CD4-positive, alpha-beta T cell treated with Interleukin-6 for 4 hours (primary cell): Measurements from ENCODE around the gene CRAMP1.
"Not testable (repeated sequence)": the region's sequence is repeated elsewhere in the genome, so short reads cannot be mapped to it uniquely, and the experiment has no call there.

Experiments
- DNase-seq: peaks from one replicate; pipeline ENCODE4 v3.0.0-alpha.2; 2020; ENCODE audit warnings: mixed read lengths

CRAMP1 gene

GRCh38 chr16:1612320-1613111 is at the start of gene CRAMP1:
Gene CRAMP1 (plus strand): TSS chr16:1612360. CDS start chr16:1614640, 2,280 bp downstream.
- no peak for DNase-seq

GRCh38 chr16:1563786-1564185 is 48.4 kb upstream of the CRAMP1 start:
- DNase-seq = no peak

GRCh38 chr16:1564325-1564724 is 47.8 kb upstream of the CRAMP1 start:
- peak; percentile 30 for DNase-seq

- DNase-seq = no peak
Measured at GRCh38 chr16:1565083-1565805, 46.9 kb upstream of the CRAMP1 start.

DNA sequence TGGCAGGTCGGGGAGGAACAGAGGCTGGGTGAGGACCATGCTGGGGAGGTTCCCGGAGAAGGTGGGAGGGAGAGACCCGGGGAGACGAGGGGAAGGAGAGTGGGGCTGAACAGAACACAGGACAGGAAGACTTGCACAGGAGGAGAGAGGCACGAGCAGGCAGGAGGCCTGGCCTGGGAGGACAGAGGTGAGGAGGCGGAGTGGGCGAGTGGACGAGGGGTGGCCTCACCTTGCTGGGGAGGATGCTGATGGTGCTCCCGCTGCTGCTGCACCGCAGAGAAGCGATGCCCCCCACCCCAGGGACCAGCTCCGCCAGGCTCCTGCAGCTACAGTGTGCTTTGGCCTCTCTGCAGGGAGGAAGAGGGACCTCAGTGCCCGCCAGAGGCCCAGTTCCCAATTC is 44.2 kb upstream of the CRAMP1 start:
- no peak for DNase-seq

- no peak for DNase-seq
Measured at GRCh38 chr16:1571012-1571671, 41.0 kb upstream of the CRAMP1 start.

- no peak for DNase-seq
Measured at GRCh38 chr16:1572673-1573072, 39.5 kb upstream of the CRAMP1 start.

GRCh38 chr16:1573301-1573700 is 38.9 kb upstream of the CRAMP1 start:
- no peak for DNase-seq

DNA sequence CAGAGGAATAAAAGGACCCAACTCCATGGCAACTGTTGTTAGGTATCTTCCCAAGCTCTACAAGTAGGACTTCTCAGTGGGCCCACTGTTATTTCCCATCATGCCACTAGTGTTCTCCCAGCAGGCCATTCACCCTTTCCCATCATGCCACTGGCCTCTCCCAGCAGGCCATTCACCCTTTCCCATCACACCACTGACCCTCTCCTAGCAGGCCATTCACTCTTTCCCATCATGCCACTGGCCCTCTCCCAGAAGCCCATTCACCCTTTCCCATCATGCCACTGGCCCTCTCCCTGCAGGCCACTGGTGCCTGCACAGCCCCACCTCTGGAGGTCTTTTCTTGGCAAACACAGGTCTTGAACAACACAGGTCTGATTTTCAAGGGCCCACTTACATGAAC is 36.6 kb upstream of the CRAMP1 start:
- DNase-seq = no peak

GRCh38 chr16:1579214-1579613 is 32.9 kb upstream of the CRAMP1 start:
- peak; percentile 31 for DNase-seq

DNA sequence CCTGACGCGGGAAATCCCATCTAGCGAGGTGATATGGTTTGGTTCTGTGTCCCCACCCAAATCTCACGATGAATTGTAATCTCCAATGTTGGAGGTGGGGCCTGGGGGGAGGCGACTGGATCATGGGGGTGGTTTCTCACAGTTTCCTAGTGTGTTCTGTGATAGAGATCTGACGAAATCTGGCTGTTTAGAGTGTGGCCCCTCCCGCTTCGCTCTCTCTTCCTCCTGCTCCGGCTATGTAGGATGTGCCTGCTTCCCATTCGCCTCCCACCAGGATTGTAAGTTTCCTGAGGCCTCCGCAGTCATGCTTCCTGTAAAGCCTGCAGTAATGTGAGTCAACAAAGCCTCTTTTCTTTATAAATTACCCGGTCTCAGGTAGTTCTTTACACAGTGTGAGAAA is 31.9 kb upstream of the CRAMP1 start:
- no peak for DNase-seq

DNA sequence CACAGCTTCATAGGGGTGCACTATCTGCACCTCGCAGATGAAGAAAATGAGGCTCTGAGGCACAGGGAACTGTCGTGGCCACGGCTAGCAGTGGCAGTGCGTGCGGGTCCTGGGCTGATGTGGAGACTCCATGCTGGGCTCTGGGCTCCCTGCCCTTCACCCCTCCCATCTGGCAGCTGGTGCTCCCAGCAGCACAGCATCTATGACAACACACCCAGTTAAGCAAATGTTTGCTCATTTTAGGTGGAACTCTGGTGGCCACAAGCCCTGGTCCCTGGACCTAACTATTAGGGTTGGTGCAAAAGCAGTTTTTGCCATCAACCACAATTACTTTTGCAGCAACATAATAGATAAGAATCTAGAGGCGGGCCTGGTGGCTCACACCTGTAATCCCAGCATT is 31.2 kb upstream of the CRAMP1 start:
- no peak for DNase-seq

DNA sequence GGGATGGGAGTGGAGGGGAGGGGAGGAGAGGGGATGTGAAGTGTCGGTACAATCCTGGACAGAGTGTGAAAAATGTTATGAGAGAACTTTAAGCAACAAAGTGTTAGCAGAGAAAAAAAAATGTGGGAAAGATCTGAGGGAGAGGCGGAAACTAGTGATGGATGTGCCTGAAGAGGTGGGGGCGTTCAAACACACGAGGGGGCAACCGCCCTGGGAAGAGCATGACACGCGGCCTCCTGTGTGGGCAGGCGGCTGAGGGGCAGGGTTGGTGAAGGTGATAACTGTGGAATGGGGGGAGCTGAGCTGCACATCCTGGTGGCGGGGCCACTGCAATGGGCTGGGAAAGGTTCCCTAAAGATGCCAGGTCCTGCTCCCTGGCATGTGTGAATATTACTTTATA is 30.4 kb upstream of the CRAMP1 start:
- no peak for DNase-seq

DNA sequence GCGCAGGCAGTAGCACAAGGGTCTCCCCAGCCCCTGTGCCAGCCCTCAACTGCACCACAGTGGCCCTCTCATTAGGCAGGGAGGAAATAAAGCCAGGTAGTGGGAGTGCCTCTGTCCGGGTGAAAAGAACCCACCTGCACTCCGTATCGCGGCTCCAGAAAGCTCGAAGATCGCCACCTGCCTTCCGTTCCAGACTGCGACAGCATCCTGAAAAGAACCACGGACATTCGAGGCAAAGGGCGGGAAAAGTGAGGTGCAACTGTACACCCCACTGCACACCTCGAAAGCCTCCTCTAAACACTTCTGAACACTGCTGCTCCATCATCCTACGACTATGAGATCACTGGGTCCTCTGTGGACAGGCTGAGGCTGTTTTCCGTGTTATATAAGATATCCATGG is 29.0 kb upstream of the CRAMP1 start:
- DNase-seq = no peak

- DNase-seq = no peak
Measured at GRCh38 chr16:1584926-1585484, 27.2 kb upstream of the CRAMP1 start.

DNA sequence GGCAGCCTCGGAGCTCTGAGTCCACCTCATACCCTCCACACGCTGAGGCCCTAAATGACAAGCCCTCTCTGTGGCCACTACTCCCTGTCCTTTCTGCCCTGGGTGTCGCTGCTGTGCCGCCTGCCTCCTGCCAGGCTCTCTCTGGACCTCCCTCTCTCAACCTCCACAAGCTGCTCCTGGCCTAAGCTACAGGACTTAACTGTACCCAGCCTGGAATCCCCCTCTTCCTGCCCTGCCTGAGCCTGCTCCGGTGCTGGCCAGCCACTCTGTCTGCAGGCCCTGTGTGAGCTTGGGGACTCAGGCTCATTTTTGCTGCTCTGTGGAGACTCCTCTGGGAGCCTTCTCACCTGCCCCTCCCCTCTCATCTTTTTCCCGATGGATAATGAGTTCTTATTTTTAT is 21.8 kb upstream of the CRAMP1 start:
- DNase-seq = no peak

DNA sequence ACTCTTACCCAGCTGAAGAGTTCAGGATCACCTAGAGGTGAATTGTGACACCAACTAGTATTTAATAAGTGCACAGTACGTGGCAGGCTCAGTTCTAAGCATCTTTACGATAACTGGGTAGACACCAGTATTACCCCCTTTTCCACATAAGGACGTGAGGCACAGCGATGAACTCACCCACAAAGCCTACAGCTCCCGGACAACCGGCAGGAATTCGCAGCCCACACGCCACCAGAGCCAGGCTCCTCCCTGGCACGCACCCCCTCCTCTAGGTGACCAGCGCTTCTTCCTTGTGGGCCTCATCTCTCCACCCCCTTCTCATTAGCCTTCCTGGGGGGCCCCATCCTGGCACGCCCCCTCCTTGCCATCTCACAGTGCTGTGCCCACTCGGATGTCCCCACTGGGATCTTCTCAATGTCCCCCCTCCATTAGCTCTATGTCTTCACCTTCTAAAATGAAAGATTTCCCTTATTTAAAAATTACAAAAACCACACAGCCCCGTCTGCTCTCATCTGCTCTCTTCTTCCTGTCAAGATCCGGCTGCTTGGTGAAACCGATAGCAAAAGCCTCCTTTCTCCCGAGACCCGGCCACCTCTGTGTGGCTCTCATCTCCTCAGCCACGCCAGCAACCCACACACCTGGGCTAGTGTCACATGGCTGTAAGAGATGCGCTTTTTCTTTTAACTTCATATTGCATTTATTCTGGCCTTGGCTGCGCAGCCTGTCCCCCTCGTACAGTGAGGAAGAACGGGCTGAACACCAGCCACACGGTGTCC is 21.0 kb upstream of the CRAMP1 start:
- no peak for DNase-seq

- no peak for DNase-seq
Measured at GRCh38 chr16:1592446-1592845, 19.7 kb upstream of the CRAMP1 start.

- DNase-seq = not testable (repeated sequence)
Measured at GRCh38 chr16:1595511-1595910, 16.6 kb upstream of the CRAMP1 start.

DNA sequence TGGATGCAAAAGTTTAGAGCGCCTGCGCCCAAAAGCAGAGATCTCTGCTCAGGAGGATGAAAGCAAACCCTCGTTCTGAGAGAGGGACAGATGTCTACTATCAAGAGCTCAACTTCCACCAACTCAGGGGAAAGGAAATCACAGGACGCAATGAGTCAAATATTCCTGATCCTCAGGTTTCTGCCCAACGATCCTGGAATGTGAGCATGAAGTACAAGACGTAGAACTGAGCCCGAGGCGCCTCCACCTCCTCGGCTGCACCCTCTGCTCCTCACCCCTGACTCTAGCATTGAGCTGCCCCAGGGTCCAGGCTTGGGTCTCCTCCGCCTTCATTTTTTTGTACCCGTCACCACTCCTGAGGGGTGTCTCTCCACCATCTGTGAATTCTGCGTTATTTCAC is 15.6 kb upstream of the CRAMP1 start:
- DNase-seq = no peak

- no peak for DNase-seq
Measured at GRCh38 chr16:1597154-1597553, 15.0 kb upstream of the CRAMP1 start.

GRCh38 chr16:1601031-1601430 is 11.1 kb upstream of the CRAMP1 start:
- no peak for DNase-seq

DNA sequence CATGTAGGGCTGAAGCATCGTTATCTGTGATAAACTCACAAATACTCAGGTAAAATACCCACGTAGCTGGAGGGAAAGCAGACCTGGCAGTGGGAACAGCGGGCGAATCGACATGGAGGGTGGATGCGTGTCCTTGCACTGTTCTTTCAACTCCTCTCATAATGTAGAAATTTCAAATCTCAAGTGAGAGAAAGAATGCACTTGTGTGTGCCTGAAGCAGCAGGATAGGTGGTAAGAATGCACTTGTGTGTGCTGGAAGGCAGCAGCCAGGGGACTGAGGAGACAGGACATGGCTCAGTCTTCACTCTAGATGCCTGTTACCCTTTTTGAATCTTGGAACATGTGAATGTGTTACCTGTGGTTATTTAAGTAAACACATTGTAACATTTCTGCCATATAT is 10.7 kb upstream of the CRAMP1 start:
- DNase-seq = no peak
